HG03045 (cell line): ENCODE measurements around the gene NXF1.
"Not testable (repeated sequence)": the region's sequence is repeated elsewhere in the genome, so short reads cannot be mapped to it uniquely, and the experiment has no call there.

Experiments
- ATAC-seq: cut with Tn5 transposase; IDR thresholded peaks from one replicate; pipeline ENCODE4 v1.9.1; 2021; ENCODE audit warnings: mild to moderate bottlenecking, moderate library complexity; ENCODE audit not compliant: unreplicated experiment

Gene NXF1

DNA sequence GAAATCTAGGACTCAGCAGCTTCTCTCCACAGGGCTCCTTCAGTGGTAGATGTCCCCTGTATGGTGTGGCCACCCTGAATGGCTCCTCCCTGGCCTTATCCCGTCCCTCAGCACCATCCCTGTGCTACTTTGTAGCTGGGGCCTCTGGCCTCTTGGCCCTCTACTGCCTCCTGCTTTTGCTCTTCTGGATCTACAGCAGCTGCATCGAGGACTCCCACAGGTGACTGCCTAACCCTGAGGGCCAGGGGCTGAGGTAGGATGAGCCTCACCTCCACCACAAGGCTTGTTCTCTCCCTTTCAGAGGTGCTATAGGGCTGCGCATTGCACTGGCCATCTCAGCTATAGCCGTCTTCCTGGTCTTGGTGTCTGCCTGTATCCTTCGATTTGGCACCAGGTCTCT is 16.2 kb downstream of the NXF1 start:
- ATAC-seq, result no peak

DNA sequence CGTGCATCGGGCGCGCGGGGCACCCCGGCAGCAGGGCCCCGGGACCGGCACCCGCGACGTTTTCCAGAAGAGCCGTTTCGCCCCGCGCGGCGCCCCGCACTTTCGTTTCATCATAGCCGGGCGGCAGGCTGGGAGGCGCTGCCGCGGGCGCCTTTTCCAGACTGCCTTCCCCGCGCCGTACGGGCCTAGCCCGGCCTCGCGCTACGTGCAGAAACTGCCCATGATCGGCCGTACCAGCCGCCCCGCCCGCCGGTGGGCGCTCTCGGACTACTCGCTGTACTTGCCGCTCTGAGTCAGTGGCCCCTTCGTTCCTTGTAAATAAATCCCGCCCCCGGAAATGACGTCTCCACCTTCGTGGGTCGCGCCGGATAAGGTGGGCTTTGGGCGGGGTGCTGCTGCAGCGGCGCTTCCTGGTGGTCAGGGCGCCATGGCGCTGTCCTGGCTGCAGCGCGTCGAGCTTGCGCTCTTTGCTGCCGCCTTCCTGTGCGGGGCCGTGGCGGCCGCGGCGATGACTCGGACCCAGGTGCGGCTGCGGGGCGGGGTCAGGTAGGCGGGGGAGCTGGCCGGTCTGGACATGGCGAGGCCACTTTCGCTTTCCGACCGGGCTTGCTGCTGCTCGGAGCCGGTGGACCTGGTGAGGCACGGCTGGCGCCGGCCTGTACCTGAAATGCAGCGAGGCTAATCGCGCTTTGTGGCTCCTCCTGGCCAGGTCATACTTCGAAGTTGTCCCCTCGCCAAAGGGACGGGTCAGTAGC is 18.1 kb downstream of the NXF1 start, which contains the start of gene TMEM179B:
Gene TMEM179B (plus strand): TSS at position 398 of the 755 bp plus-strand sequence. CDS start 30 bp downstream, at position 428.
- peak; percentile 65 for ATAC-seq

DNA sequence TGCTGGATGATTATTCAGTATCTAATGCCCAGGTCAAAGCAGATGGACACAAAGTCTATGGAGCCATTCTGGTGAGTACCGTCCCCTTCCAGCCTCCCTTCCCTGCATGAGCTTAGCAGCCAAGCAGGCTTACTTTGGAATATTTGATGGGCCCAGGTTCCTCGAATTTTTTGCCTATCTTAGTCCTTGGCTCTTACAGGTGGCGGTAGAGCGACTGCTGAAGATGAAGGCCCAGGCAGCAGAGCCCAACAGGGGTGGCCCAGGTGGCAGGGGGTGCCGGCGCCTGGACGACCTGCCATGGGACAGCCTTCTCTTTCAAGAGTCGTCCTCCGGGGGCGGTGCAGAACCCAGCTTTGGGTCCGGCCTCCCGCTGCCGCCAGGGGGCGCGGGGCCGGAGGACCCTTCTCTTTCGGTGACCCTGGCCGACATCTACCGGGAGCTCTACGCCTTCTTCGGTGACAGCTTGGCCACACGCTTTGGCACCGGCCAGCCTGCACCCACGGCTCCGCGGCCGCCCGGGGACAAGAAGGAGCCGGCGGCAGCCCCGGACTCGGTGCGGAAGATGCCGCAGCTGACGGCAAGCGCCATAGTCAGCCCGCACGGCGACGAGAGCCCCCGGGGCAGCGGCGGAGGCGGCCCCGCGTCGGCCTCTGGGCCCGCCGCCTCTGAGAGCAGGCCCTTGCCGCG is 18.8 kb downstream of the NXF1 start:
- peak; percentile 65 for ATAC-seq

DNA sequence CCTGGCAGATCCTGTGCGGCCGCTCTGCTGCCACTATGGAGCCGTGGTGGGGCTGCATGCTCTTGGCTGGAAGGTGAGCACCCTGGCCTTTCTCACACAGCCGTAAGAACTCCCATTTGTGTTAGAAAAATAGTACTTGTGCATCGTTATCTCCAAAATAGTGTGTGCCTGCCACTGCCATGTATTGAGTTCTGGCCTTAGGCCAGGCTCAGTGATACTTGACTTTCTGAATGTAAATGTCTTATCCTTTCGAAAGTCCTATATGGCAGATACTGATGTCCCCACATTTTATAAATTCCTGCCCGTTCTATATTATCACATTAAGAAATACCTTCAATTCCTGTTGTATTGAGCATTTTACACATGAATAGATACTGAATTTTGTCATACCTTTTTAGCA is 22.5 kb downstream of the NXF1 start:
- ATAC-seq, result no peak

DNA sequence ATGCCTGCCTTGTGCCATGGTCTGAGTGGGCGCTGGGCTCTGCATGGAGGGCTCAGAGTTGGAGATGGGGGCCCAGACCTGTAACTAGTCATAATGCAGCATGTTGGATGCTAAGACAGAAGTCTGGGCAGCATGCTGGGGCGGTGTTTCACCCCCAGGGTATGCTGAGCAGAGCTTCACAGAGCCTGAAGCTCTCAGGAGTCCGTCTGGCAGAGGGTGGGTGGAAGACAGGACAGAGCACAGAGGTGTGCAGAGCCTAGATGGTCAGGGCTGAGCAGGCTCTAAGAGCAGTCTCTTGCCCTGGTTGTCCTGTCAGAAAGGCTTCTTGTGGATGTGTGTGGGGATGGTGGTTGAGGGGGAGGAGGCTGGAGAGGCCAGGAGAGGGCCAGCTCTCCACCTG is 26.8 kb downstream of the NXF1 start:
- no peak for ATAC-seq

DNA sequence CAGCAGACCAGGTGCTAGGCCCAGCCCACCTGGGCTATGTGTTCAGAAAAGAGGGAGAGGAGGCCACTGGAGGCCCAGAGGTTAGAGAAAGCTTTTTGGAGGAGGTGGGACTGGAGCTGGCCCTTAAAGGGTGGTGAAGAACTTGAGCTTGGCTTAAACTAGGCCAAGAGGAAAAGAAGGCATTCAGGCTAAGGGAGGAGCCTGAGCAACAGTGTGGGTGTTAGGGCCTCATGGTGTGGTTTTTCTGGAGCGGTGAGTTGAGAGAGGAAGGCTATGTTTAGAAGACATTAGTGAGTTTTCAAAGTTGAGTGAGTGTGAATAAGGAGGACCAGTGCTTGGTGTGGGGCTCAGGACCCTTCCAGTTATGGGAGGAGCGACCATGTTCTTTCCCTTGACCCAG is 27.9 kb downstream of the NXF1 start:
- ATAC-seq, result no peak

DNA sequence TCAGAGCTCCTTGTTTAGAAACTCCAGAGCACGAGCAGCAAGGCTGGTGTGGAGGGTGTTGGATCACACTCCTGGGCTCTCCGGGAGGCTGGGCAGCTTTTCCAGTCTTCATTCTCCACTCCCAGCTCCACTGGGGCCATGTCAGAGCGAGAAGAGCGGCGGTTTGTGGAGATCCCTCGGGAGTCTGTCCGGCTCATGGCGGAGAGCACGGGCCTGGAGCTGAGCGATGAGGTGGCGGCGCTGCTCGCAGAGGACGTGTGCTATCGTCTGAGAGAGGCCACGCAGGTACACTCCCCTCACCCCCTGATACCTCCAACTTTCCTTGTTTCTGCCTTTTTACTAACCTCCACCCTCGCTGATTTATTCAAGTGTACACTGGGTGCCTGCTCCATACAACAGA is 29.6 kb downstream of the NXF1 start:
- no peak for ATAC-seq

DNA sequence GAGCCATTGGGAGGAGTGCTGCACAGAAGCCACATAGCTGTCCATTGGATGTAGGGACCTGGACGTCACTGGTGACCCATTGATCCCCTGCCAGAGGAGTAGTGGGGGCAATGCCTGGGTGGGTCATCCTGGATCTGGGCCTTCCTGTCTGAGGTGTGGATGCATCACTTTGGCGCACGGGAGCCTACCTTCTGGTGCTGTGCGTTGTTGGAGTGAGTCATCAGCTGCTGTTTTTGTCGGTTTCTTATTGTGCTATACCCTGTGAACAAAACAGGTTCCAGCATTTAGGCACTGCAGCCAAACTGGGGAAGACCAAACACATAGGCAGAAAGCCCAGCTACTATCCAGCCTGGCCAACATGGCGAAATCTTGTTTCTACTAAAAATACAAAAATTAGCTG is 30.8 kb downstream of the NXF1 start:
- ATAC-seq, result no peak

DNA sequence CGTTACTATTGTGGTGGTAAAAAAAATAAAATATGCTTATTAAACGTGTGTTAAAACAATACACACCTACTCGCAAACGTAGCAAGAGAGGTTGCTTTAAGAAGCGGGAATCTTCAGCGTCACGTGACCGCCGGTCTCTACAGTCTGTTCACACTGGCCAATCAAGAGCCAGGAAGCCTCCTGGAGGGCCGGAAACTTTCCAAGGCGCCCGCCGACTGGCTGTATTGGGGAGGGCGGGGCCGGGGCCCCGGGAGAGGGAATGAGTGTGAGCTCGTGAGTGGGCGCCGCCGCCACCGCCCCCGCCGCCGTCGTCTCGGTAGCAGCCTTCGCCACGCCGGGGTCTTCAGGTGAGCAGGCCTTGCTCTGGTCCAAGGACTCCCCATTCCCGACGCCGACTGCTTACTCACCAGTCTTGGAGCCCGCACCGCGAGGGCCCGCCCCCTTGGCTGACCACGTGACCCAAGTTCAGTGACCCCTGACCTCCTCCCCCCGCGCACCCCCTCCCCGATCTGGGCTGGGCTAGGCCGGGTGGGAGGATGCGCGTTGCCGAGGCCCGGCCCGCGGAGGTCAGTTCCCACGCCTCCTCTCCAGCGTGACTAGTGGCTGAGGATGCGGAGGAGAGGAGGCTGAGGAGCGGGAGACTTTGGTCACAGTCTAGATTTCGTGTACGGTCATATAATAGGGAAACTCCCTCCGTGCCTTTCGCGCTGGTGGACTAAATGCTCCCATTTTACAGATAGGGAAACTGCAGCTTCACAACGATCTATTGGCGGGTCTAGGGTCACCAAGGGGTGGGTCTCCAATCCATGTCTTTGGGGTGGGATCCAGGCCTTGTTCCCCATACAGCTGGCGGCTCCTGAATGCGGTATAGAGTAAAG is 33.9 kb downstream of the NXF1 start, which contains the start of gene TAF6L:
Gene TAF6L (plus strand): TSS at position 253 of the 878 bp plus-strand sequence. CDS start 4,388 bp downstream, outside the sequence.
- peak; percentile 83 for ATAC-seq

DNA sequence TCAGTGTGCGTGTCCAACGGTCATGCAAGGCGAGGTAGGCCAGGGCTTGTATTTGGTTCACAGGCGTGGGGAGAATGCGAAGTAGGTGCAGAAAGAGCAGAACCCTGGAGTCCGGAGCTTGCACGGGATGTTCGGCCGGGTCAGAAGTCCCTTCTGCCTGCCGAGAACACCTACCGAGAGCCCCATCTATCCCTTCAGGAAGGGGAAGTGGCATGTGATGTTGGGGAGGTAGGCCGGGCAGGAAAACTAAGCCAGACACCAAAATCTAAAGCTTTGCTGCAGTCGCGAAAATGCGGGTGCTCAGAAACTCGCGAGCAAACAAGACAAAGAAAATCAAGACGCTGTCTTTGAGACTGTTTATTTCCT is 34.5 kb downstream of the NXF1 start:
- no peak for ATAC-seq

DNA sequence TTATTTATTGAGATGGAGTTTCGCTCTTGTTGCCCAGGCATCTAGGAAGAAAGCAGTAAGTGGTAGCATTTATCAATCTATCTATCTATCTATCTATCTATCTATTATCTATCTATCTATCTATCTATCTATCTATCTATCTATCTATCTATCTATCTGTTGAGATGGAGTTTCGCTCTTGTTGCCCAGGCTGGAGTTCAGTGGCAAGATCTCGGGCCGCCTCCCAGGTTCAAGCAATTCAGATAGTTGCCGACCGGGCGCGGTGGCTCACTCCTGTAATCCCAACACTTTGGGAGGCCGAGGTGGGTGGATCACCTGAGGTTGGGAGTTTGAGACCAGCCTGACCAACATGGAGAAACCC is 44.4 kb downstream of the NXF1 start:
- not testable (repeated sequence) for ATAC-seq

DNA sequence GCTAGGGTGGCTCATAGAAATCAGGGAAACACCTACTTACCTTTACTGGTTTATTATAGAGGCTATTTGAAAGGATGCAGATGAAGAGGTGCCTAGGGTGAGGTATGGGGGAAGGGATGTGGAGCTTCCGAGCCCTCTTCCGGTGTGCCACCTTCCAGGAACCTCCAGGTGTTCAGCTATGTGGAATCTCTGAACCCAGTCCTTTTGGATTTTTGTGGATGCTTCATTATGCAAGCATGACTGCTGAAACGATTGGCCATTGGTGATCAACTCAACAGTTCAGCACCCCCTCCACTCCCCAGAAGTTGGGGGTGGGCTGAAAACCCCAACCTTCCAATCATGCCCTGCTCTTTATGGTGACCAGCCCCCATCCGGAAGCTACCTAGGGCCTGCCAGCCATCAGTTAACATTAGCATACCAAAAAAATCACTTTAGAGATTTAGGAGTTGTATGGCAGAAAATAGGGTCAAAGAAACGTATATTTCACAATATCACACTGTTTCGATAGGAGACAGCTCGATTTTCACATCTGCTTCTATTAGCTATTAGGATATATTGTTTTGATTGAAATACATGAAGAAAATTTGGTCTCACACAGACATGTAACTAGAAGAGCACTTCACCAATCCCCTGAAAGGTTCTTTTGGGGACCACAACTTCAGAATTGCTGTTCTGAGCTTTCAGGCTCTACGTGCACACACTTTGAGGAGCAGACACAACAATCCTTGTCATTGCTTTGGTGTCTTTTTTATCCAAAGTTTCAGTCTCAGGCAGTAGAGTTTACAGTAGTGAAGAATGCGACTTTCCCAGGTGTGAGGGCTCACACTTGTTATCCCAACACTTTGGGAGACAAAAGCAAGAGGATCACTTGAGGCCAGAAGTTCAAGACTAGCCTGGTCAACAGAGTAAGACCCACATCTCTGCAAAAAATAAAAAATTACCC is 47.1 kb downstream of the NXF1 start:
- ATAC-seq, result no peak

DNA sequence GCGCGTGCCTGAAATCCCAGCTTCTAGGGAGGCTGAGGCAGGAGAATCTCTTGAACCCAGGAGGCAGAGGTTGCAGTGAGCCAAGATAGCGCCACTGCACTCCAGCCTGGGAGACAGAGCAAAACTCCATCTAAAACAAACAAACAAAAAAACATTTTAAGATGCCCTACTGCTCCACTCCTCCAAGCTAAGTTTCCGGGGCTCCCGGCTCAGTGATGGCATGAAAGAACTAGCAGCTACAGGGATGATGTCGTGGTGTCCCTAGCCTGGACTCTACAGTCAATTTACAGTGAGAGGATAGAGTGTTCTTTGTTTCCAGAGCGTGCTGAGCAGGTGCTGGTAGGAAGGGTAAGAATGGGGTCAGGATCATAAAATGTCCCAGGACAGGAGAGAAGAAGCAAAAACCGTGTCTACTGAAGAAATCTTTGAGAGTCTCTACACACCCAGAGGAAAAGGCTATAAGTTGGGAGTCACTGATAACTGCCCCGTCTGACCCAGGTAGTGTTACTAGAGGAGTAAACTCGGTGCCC is 50.1 kb downstream of the NXF1 start:
- no peak for ATAC-seq

DNA sequence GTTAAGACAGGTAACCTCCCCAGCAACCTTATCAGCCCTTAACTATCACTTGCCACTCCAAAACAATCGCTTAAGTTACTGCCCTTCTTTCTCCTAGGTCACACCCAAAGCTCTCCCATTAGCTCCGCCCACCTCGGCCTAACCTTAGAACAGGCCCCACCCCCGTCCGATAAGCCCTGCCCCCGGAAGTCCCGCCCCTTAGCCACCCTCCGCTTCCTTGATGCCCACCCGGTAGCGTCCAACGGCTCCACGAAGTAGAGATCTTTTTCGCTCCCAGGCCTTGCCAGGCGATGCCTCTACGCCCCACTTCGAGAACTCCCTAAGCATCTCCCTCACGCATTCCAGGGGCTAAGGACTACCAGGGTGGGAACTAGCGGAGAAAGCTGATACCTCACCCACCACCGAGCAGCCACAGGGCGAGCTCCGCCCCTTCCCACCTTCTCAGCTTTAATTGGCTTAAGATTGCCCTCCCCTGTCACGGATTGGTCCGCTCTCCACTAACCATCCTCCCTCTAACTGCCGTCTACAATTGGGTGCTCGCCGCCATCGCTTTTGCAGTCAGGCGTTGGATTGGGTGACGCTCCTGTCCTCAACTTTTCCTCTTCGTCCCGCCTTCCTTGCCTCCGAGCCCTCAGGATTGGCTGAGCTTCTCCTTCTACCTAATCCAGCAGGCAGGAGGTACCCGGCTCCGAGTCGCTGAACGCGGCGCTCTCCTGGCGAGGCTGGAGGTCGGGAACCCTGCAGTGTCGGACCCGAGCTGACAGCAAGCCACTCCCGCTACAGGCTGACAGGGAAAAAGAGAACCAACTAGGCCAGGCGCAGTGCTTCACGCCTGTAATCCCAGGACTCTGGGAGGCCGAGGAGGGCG is 51.3 kb downstream of the NXF1 start, which contains the start of gene ZBTB3:
Gene ZBTB3 (minus strand): TSS at position 425 of the 868 bp plus-strand sequence. CDS start 496 bp downstream, outside the sequence.
- ATAC-seq, result peak; percentile 96

DNA sequence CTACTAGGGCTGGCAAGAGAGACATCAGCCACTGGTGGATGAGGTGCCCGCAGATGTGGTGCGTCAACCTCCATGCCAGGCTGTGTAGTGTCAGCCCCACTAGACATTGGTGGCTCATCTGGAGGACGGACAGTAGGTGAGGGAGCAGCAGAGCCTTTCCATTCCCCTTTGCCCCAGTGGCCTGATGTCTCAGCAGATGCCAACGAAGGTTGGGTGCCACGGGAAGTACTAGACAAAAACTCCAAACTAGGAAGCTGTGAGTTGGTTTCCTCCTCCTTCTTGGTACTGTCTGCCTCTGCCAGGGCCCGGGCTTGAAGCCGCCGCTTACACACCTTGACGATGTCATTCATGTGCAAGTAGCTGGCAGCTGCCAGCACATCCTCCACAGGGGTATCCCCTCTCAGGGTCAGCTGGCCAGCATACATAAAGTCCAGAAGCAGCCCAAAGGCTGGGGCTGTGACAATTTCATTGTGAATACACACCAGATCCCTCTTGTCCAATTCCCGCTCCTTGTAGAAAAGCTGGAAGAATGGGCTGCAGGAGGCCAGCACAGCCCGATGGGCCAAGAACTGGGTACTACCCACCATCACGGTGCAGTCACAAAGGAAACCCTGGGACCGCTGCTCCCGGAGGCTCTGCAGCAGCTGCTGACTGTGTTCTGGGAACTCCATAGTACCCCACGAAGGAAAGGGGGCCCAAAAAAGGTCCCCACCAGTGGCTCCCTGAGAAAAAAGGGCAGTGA is 52.1 kb downstream of the NXF1 start:
- peak; percentile 1 for ATAC-seq

DNA sequence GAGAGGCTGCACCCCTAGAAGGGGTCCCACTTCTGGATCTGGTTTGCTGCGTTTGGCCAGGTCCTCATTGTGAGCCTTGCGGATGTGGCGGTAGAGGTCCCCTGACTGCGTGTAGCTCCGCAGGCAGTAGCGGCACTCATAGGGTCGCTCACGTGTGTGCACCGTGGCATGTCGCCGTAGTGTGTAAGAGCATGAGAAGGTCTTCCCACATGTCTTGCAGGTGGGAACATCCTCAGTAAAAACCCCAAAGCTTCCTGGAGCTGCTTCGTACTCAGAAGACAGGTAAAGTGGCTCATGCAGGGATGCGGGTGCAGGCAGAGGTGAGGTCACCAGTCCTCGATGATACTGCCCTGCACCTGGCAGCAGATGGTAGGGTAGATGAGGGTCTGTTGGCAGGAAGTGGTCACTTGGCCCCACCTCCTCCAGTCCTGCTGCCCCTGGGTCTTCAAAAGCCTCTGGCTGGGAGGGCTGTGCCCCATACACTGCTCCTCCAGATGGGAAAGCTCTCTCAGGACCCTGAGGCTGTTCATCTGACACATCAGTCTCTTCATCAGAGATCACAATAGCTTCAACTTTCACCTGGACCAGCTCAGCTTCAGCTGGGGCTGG is 53.0 kb downstream of the NXF1 start:
- no peak for ATAC-seq

DNA sequence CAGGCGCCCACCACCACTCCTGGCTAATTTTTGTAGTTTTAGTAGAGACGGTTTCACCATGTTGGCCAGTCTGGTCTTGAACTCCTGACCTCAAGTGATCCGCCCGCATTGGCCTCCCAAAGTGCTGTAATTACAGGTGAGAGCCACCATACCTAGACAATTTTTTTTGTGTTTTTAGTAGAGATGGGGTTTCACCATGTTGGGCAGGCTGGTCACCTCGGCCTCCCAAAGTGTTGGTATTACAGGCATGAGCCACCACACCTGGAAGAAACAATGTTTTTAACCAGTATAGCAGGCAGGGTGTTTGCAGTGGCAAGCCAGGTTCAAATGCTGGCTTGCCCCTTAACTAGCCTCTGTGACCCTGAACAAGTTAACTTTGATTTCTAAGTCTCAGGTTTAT is 55.3 kb downstream of the NXF1 start:
- ATAC-seq, result not testable (repeated sequence)
